ENCODE measurements around the gene LRRC23.

DNA sequence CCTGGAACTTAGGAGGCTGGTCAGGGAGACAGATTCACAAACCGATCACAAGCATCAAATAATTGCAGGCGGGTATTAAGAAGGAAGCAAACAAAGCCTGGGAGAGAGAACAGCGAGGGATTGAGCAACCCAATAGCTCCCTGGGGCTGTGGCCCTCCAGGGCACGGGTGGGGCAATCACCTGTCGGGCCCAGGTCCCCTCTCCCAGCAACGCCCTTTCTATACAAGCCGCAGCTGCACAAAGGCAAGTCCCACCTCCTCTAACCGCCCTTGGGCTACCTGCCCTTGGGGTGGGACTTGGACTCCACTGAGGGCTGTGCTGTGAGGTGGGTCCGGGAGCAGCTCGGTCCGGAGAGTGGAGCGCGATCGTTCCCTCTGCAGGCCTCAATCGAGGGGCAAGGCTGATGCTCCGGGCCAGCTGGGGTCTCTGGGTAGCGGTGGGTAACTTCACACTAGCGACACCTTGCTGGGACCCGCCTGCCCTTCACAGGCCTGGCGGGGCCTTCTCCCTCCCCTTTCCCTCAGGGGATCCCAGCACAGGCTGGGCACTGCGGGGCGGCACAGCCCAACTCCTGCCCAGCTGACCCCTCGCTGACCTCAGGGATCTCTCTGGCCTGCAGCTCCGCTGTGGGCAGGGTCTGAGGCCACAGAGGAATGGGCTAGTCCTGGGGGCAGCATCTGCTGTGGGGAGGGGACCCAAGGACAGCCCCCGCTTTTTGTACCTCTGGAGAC is 57.8 kb downstream of the LRRC23 start:
- TF ChIP-seq, protein P1, sequence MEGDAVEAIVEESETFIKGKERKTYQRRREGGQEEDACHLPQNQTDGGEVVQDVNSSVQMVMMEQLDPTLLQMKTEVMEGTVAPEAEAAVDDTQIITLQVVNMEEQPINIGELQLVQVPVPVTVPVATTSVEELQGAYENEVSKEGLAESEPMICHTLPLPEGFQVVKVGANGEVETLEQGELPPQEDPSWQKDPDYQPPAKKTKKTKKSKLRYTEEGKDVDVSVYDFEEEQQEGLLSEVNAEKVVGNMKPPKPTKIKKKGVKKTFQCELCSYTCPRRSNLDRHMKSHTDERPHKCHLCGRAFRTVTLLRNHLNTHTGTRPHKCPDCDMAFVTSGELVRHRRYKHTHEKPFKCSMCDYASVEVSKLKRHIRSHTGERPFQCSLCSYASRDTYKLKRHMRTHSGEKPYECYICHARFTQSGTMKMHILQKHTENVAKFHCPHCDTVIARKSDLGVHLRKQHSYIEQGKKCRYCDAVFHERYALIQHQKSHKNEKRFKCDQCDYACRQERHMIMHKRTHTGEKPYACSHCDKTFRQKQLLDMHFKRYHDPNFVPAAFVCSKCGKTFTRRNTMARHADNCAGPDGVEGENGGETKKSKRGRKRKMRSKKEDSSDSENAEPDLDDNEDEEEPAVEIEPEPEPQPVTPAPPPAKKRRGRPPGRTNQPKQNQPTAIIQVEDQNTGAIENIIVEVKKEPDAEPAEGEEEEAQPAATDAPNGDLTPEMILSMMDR (IDR thresholded peaks at IDR 0.05) = no peak
- TF ChIP-seq POLR2A (IDR thresholded peaks at IDR 0.05) (no peak), EP300 (IDR thresholded peaks at IDR 0.05) (no peak)

All from tibial nerve (tissue), 4 donors.